Measurements from ENCODE around the gene GRIP2. TPM values are rescaled to one million over a fixed set of nuclear protein-coding genes. Genes with fewer than 3 reads are reported as not detected.

Gene GRIP2
- polyA plus RNA-seq, 1 experiment, result not detected

DNA sequence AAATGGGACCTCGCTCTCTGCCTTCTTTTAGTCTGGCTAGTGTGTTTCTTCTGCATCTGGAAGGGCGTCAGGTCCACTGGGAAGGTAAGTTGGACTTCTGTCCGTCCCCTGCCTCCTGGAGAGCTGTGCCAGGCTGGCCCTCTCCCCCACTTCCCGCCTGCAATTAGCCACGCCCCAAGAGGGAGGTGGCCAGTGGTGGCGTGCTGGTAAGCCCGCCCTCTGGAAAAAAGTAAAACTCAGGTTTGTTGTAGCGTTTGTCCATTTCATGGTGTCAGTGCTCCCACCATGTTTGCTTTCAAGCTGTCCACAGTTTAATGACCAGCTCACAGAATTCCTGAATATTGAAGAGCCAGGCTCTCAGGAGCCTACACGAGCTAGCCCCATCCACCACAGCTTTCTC is 82.1 kb downstream of the GRIP2 start:
- Histone ChIP-seq H3K27ac (ENCODE audit: low read depth, low read length) (no peak overlapping the region), H3K4me3 (ENCODE audit: low read depth, low read length) (no peak overlapping the region), H3K9me3 (ENCODE audit: control insufficient read depth, insufficient read depth, low read length) (no peaks in the 10 kb centered on the region), H3K27me3 (ENCODE audit: control insufficient read depth, insufficient read depth, low read length) (no peaks in the 10 kb centered on the region)
- TF ChIP-seq, protein P1, sequence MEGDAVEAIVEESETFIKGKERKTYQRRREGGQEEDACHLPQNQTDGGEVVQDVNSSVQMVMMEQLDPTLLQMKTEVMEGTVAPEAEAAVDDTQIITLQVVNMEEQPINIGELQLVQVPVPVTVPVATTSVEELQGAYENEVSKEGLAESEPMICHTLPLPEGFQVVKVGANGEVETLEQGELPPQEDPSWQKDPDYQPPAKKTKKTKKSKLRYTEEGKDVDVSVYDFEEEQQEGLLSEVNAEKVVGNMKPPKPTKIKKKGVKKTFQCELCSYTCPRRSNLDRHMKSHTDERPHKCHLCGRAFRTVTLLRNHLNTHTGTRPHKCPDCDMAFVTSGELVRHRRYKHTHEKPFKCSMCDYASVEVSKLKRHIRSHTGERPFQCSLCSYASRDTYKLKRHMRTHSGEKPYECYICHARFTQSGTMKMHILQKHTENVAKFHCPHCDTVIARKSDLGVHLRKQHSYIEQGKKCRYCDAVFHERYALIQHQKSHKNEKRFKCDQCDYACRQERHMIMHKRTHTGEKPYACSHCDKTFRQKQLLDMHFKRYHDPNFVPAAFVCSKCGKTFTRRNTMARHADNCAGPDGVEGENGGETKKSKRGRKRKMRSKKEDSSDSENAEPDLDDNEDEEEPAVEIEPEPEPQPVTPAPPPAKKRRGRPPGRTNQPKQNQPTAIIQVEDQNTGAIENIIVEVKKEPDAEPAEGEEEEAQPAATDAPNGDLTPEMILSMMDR (IDR thresholded peaks at IDR 0.05; ENCODE audit: low read depth, low read length), result no peak
- DNase-seq (ENCODE audit: low read depth, low spot score), result no peak
- CTCF ChIA-PET, result interaction anchor here (1.0 to 2.9 kb wide), 4 partner anchors 10 to 254 kb away, joined by 3 to 26 read pairs (median 10); no protein-coding TSS in a partner anchor
- POLR2A ChIA-PET, result no interaction called here

DNA sequence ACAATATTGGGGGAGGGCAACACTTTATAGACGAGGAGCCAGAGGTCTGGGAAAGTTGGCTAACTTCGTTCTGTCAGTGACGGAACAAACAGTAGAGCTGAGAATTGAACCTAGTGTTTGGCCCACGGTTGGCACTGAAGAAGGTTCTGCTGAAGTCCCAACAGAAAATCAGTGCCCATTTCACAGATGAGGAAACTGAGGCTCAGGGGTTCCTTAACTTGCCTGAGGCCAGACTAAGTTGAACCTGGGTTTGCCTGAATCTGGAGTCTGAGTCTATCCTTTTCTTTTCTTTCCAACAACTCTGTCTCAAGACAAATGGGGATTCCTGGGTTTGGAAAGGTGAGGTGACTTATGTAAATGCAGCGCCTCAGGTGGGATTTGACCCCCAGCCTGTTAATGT is 82.7 kb downstream of the GRIP2 start:
- CTCF ChIA-PET, result interaction anchor here (0.6 to 2.9 kb wide), 3 partner anchors 11 to 254 kb away, joined by 3 to 26 read pairs (median 16); no protein-coding TSS in a partner anchor
- POLR2A ChIA-PET, result no interaction called here
- no peaks in the 10 kb centered on the region for H3K27me3 ChIP-seq (ENCODE audit: control insufficient read depth, insufficient read depth, low read length)
- no peaks in the 10 kb centered on the region for H3K9me3 ChIP-seq (ENCODE audit: control insufficient read depth, insufficient read depth, low read length)
- no peak overlapping the region for H3K4me3 ChIP-seq (ENCODE audit: low read depth, low read length)
- no peak for DNase-seq (ENCODE audit: low read depth, low spot score)
- no peak overlapping the region for H3K27ac ChIP-seq (ENCODE audit: low read depth, low read length)
- TF ChIP-seq, protein P1 (IDR thresholded peaks at IDR 0.05; ENCODE audit: low read depth, low read length), result no peak

DNA sequence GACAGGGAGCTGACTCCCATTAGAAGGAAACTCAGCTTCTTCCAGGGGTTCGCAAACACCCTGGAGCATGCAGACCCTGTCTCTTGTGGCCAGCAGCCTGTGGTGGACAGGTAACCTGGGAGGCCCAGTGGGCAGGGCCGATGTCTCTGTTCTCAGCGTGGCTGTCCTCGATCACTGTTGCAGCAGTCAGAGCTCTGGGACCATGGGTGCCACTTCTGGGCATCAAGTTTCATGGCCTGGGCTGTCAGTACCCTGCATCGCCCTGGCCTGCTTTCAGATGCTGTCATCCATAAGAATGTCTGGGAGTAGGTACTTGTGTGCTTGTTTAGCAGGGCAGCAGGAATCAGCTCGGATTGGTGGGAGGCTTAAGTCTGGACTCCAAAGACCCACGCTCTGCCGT is 83.3 kb downstream of the GRIP2 start:
- Histone ChIP-seq H3K27ac (ENCODE audit: low read depth, low read length) (no peak overlapping the region), H3K27me3 (ENCODE audit: control insufficient read depth, insufficient read depth, low read length) (no peaks in the 10 kb centered on the region), H3K4me3 (ENCODE audit: low read depth, low read length) (no peak overlapping the region), H3K9me3 (ENCODE audit: control insufficient read depth, insufficient read depth, low read length) (no peaks in the 10 kb centered on the region)
- no peak for DNase-seq (ENCODE audit: low read depth, low spot score)
- CTCF ChIA-PET, result interaction anchor here (0.6 to 5.7 kb wide), 2 partner anchors 12 to 253 kb away, joined by 3 to 49 read pairs; no protein-coding TSS in a partner anchor
- POLR2A ChIA-PET, result no interaction called here
- TF ChIP-seq, protein P1 (IDR thresholded peaks at IDR 0.05; ENCODE audit: low read depth, low read length), result no peak

GRCh38 chr3:14455571-14456317 is 84.4 kb downstream of the GRIP2 start:
- TF ChIP-seq, protein P1 (IDR thresholded peaks at IDR 0.05; ENCODE audit: low read depth, low read length), result no peak
- DNase-seq (ENCODE audit: low read depth, low spot score), result no peak
- Histone ChIP-seq H3K4me3 (ENCODE audit: low read depth, low read length) (no peak overlapping the region), H3K27me3 (ENCODE audit: control insufficient read depth, insufficient read depth, low read length) (no peaks in the 10 kb centered on the region), H3K27ac (ENCODE audit: low read depth, low read length) (peak overlapping the region; percentile 21), H3K9me3 (ENCODE audit: control insufficient read depth, insufficient read depth, low read length) (no peaks in the 10 kb centered on the region)
- POLR2A ChIA-PET, result no interaction called here
- CTCF ChIA-PET, result interaction anchor here (5.7 kb wide), 1 partner anchor 252 kb away, joined by 49 read pairs; no protein-coding TSS in a partner anchor

DNA sequence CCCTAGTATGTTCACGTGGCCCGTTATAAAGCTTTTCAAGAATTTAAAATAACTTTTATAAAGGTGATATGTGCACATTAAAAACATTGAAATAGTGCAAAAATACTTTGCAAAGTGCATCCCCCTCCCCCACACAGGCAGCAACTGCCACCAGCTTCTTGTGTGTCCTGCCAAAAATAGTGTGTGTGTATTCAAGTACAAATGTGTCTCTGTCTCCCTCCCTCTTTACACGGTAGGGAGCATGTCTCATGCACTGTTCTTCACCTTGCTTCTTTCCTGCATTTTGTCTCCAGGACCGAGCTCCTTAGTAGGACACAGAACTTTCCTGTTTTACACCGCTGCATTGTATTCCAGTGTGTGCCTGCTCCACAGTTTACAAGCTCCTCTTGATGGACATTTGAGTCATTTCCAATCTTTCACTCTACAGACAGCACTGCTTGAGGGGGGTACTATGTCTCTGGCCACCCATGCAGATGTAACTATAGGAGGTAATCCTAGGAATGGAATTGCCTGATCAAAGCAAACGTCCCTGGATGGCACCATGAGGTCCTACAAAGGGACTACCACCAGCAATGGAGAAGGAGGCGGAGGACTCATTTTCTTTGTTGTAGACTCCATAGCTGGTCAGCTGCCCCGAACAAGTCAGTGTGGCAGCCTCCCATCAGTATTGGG is 85.4 kb downstream of the GRIP2 start:
- no peak overlapping the region for H3K27ac ChIP-seq (ENCODE audit: low read depth, low read length)
- TF ChIP-seq, protein P1 (IDR thresholded peaks at IDR 0.05; ENCODE audit: low read depth, low read length), result no peak
- no peak for DNase-seq (ENCODE audit: low read depth, low spot score)
- H3K9me3 ChIP-seq (ENCODE audit: control insufficient read depth, insufficient read depth, low read length), result no peaks in the 10 kb centered on the region
- POLR2A ChIA-PET, result interaction anchor here (0.6 kb wide), 1 partner anchor 31 kb away, joined by 4 read pairs; no protein-coding TSS in a partner anchor
- H3K4me3 ChIP-seq (ENCODE audit: low read depth, low read length), result no peak overlapping the region
- CTCF ChIA-PET, result interaction anchor here (1.7 to 5.7 kb wide), 2 partner anchors 194 to 251 kb away, joined by 5 to 49 read pairs; no protein-coding TSS in a partner anchor
- no peaks in the 10 kb centered on the region for H3K27me3 ChIP-seq (ENCODE audit: control insufficient read depth, insufficient read depth, low read length)

All from AG04450 (cell line).